ENCODE results near the gene ARID1B.

GRCh38 chr6:157036245-157036711 is 259.1 kb downstream of the ARID1B start:
- TF ChIP-seq CTCF (conservative IDR thresholded peaks at IDR 0.05) = no peak
- TF ChIP-seq ZFX (IDR thresholded peaks at IDR 0.05) = no peak
